NCI-H2107 (cell line): ENCODE measurements around the gene VPS35L.
"Not testable (repeated sequence)": the region's sequence is repeated elsewhere in the genome, so short reads cannot be mapped to it uniquely, and the experiment has no call there.

Source experiments
- DNase-seq: peaks from one replicate; lab custom pipeline; 2025; lab: John Stamatoyannopoulos, UW

Gene VPS35L

GRCh38 chr16:19654147-19654546, 98.6 kb downstream of the VPS35L start:
- DNase-seq, result no peak

- DNase-seq, result no peak
Observed at GRCh38 chr16:19655242-19655777, 99.8 kb downstream of the VPS35L start.

GRCh38 chr16:19657831-19658230, 102.3 kb downstream of the VPS35L start:
- no peak for DNase-seq

- DNase-seq, result no peak
Observed at GRCh38 chr16:19659554-19659953, 104.1 kb downstream of the VPS35L start.

- DNase-seq, result no peak
Observed at GRCh38 chr16:19660432-19660831, 104.9 kb downstream of the VPS35L start.

GRCh38 chr16:19662351-19662750, 106.8 kb downstream of the VPS35L start:
- no peak for DNase-seq

- DNase-seq, result no peak
Observed at GRCh38 chr16:19664166-19664565, 108.7 kb downstream of the VPS35L start.

GRCh38 chr16:19665313-19665712, 109.8 kb downstream of the VPS35L start:
- not testable (repeated sequence) for DNase-seq

GRCh38 chr16:19666477-19666876, 111.0 kb downstream of the VPS35L start:
- no peak for DNase-seq

- no peak for DNase-seq
Observed at GRCh38 chr16:19672378-19672777, 116.9 kb downstream of the VPS35L start.

- DNase-seq, result no peak
Observed at GRCh38 chr16:19674485-19674884, 119.0 kb downstream of the VPS35L start.

- DNase-seq, result no peak
Observed at GRCh38 chr16:19677402-19677801, 121.9 kb downstream of the VPS35L start.

- no peak for DNase-seq
Observed at GRCh38 chr16:19678804-19679203, 123.3 kb downstream of the VPS35L start.

- DNase-seq, result not testable (repeated sequence)
Observed at GRCh38 chr16:19679281-19679680, 123.8 kb downstream of the VPS35L start.

GRCh38 chr16:19680881-19681340, 125.4 kb downstream of the VPS35L start:
- peak; percentile 3 for DNase-seq

GRCh38 chr16:19681637-19682036, 126.1 kb downstream of the VPS35L start:
- no peak for DNase-seq

GRCh38 chr16:19683453-19684236, 128.1 kb downstream of the VPS35L start:
- DNase-seq, result no peak

GRCh38 chr16:19685176-19685575, 129.7 kb downstream of the VPS35L start:
- DNase-seq, result no peak

- no peak for DNase-seq
Observed at GRCh38 chr16:19687279-19687678, 131.8 kb downstream of the VPS35L start.

- peak; percentile 2 for DNase-seq
Observed at GRCh38 chr16:19688396-19689024, 133.0 kb downstream of the VPS35L start.

- DNase-seq, result no peak
Observed at GRCh38 chr16:19689342-19689741, 133.8 kb downstream of the VPS35L start.

GRCh38 chr16:19690196-19690595, 134.7 kb downstream of the VPS35L start:
- DNase-seq, result no peak

GRCh38 chr16:19691161-19691711, 135.7 kb downstream of the VPS35L start:
- DNase-seq, result no peak
